NT2/D1 (cell line): ENCODE measurements around the gene MMP15.

Source experiments
- DNase-seq: peaks from one replicate; pipeline ENCODE4 v3.0.0-alpha.2; 2011; ENCODE audit warnings: low read depth, low spot score
- H3K27me3 ChIP-seq: 2 replicates; pipeline ENCODE4 v1.6.0; 2011; ENCODE audit warnings: mild to moderate bottlenecking; ENCODE audit not compliant: insufficient read length, insufficient read depth
- H3K36me3 ChIP-seq: 2 replicates; pipeline ENCODE4 v1.6.1; 2011; ENCODE audit warnings: mild to moderate bottlenecking, low read length, mixed read lengths; ENCODE audit not compliant: insufficient read depth, insufficient read length
- H3K4me1 ChIP-seq: 2 replicates; pipeline ENCODE4 v1.5.1; 2011; ENCODE audit not compliant: insufficient read depth, insufficient read length
- H3K4me3 ChIP-seq: 2 replicates; pipeline ENCODE4 v1.5.1; 2011; ENCODE audit warnings: low read depth; ENCODE audit not compliant: insufficient read length
- H3K9ac ChIP-seq: 2 replicates; pipeline ENCODE4 v1.6.0; 2011; ENCODE audit warnings: low read depth; ENCODE audit not compliant: insufficient read length
- H3K9me3 ChIP-seq: 2 replicates; pipeline ENCODE4 v1.5.1; 2011; ENCODE audit warnings: mild to moderate bottlenecking, low read length; ENCODE audit not compliant: insufficient read depth
- SUZ12 ChIP-seq: IDR thresholded peaks from 2 replicates; pipeline ENCODE4 v1.6.1; 2011; ENCODE audit not compliant: insufficient read length, insufficient read depth; ENCODE audit errors: extremely low read depth
- YY1 ChIP-seq: IDR thresholded peaks from 2 replicates; pipeline ENCODE4 v1.6.1; 2011; ENCODE audit not compliant: insufficient read length, insufficient read depth
- ZNF274 ChIP-seq: IDR thresholded peaks from 2 replicates; pipeline ENCODE4 v1.6.1; 2011; ENCODE audit warnings: mild to moderate bottlenecking, low read depth, low read length

The MMP15 gene

DNA sequence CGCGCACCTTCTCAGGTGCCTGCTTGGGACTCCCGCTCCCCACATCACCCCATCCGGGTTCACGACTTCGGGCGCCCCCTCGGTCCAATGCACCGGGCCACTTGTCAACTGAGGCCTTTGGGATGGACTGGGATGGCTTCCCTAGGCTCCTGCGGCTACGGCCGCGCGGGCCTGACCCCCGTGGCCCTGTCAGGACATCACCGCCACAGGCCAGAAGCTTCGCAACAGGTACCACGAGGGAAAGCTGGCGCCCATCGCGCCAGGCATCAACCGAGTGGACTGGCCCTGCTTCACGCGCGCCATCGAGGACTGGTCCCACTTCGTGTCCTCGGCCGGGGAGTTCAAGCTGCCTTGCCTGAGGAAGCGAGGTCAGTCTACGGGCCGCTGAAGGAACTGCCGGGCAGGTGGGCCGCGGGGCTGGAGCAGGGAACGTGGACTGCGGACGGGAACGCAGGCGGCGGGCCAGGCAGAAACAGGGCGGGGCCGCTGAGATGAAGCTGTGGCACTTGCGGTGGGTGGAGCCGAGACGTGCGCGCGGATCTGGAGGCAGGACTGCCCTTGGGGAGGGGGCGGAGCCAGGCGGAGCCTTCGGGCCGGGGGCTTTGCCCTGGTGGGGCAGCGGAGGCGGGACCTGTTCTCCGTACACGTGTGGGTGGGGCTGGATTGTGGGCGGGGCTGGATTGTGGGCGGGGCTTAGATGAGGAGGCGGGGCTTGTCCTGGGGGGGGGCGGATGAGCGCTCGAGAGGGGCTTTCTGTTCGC, 40.9 kb upstream of the MMP15 start:
- peak overlapping the region; percentile 81 for H3K9ac ChIP-seq
- H3K36me3 ChIP-seq: no peaks in the 10 kb centered on the region
- H3K9me3 ChIP-seq: no peaks in the 10 kb centered on the region
- H3K4me1 ChIP-seq: peaks cover 9% of the 10 kb centered on the region
- TF ChIP-seq YY1 (no peak), SUZ12 (no peak), ZNF274 (no peak)
- peak overlapping the region; percentile 66 for H3K4me3 ChIP-seq
- peak; percentile 93 for DNase-seq
- H3K27me3 ChIP-seq: peaks cover 40% of the 10 kb centered on the region

- TF ChIP-seq YY1 (no peak), ZNF274 (no peak), SUZ12 (no peak)
- peak overlapping the region; percentile 72 for H3K9ac ChIP-seq
- H3K4me3 ChIP-seq: peak overlapping the region; percentile 63
- no peaks in the 10 kb centered on the region for H3K36me3 ChIP-seq
- no peak for DNase-seq
- H3K27me3 ChIP-seq: peaks cover 40% of the 10 kb centered on the region
- H3K4me1 ChIP-seq: peaks cover 9% of the 10 kb centered on the region
- no peaks in the 10 kb centered on the region for H3K9me3 ChIP-seq
Measured at GRCh38 chr16:57985204-57986181, 40.1 kb upstream of the MMP15 start.

DNA sequence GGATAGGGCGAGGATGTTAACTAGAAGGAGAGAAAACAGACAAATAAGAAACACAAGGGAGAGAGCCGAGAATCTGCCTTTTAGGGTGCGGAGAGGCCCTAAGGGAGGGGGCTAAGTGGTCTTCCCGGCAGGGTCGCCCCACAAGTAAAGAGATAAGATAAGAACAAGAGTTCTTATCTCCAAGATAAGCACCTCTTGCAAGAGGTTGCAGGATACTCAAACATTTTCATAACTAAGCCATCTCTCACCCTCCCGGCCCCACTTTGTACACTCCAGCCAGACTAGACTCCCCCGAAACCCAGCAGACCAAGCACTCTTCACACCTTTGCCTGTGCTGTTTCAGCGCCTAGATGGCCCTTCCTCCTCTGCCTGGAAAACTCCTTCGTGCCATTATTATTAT, 39.4 kb upstream of the MMP15 start:
- Histone ChIP-seq H3K36me3 (no peaks in the 10 kb centered on the region), H3K27me3 (peaks cover 40% of the 10 kb centered on the region), H3K9me3 (no peaks in the 10 kb centered on the region), H3K4me3 (peak overlapping the region; percentile 63), H3K9ac (no peak overlapping the region), H3K4me1 (peaks cover 9% of the 10 kb centered on the region)
- TF ChIP-seq ZNF274: no peak
- TF ChIP-seq SUZ12: no peak
- TF ChIP-seq YY1: no peak
- no peak for DNase-seq

DNA sequence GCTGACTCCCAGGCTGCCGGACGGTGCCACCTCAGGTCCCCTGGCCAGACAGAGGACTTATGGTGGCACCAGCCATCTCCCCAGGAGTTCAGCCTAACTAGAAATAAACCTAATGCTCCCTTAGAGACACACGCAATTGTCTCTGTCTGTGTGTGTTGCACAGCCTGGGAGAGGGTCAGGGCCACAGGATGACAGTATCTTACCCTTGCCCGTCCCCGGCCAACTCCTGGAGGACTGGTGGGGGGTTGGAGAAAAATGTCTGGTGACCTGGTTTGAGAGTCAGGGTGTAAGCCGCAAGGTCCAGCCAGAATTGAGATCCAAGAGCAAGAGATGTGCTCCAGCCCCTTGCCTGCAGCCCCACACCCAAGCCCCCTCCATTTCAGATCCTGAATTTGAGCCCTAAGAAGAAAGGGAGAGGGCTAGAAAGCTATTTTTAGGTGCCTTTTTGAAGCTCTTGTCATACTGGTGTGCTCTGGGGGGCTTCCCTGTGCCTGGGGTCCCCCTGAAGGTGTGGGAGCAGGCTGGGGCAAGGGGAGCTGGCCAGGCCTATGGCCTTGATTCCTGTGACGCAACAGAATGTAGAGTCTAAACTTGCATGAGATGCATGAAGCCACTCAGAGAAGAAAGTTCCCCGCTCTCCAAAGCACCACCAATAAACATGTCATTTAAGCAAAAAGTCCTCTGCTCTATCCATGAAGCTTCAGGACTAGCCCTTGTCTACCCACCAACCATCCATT, 37.9 kb upstream of the MMP15 start:
- Histone ChIP-seq H3K9me3 (no peaks in the 10 kb centered on the region), H3K4me3 (no peak overlapping the region), H3K4me1 (peaks cover 12% of the 10 kb centered on the region), H3K27me3 (peaks cover 40% of the 10 kb centered on the region), H3K9ac (no peak overlapping the region), H3K36me3 (no peaks in the 10 kb centered on the region)
- no peak for DNase-seq
- no peak for TF ChIP-seq SUZ12
- no peak for TF ChIP-seq ZNF274
- TF ChIP-seq YY1: no peak

DNA sequence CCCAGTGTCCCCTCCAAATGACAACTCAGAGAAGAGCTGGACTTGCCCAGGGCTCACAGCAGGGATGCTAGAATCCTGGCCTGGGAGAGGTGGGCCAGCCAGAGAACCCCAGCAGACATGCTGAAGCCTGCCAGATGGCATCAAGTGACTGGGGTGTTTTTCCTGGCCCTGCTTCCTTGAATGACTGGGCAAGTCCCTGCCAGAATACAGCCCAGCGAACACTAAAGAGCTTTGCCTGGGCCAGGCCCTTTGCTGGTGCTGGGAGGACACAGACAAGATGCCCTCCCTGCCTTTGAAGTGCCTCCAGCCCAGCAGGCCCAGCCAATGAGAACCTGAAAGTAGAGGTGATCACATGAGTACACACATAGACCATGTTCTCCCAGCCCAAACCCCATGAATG, 36.6 kb upstream of the MMP15 start:
- DNase-seq: no peak
- H3K9ac ChIP-seq: no peak overlapping the region
- no peak overlapping the region for H3K4me3 ChIP-seq
- peaks cover 36% of the 10 kb centered on the region for H3K27me3 ChIP-seq
- peaks cover 12% of the 10 kb centered on the region for H3K4me1 ChIP-seq
- TF ChIP-seq ZNF274 (no peak), SUZ12 (no peak), YY1 (no peak)
- no peaks in the 10 kb centered on the region for H3K9me3 ChIP-seq
- H3K36me3 ChIP-seq: peaks cover 2% of the 10 kb centered on the region

- no peak overlapping the region for H3K4me3 ChIP-seq
- peaks cover 14% of the 10 kb centered on the region for H3K27me3 ChIP-seq
- H3K4me1 ChIP-seq: peaks cover 10% of the 10 kb centered on the region
- H3K36me3 ChIP-seq: peaks cover 25% of the 10 kb centered on the region
- H3K9ac ChIP-seq: no peak overlapping the region
- no peaks in the 10 kb centered on the region for H3K9me3 ChIP-seq
- DNase-seq: no peak
- TF ChIP-seq SUZ12 (no peak), ZNF274 (no peak), YY1 (no peak)
Measured at GRCh38 chr16:57991551-57992059, 33.9 kb upstream of the MMP15 start.
